ENCODE data around the gene RPS14.

DNA sequence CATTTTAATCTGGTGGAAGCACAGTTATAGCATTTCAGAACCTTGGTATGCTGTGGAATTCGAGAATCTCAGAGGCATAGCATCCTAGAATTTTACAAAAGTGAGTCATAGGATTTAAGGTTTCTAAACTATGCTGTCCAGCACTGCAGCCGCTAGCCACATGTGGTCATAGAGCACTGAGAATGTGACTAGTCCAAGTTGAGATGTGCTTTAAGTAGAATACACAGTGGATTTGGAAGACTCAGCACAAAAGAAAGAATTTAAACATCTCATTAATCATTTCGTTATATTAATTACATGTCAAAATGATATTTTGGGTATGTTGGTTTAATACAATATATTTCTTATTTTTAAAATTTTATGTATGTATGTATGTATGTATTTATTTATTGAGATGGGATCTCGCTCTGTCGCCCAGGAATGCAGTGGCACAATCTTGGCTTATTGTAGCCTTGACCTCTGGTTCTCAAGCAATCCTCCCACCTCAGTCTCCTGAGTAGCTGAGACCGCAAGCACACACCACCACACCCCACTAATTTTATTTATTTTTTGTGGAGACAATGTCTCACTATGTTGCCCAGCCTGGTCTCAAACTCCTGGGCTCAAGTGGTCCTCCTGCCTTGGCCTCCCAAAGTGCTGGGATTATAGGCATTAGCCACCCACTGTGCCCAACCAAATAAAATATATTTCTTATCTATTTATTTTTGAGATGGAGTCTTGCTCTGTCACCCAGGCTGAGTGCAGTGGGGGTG is 20.4 kb upstream of the RPS14 start:
- no peak for TF ChIP-seq EZH2 (IDR thresholded peaks at IDR 0.05; ENCODE audit: borderline replicate concordance, low read depth, low read length, poor library complexity, severe bottlenecking)
- TF ChIP-seq, protein P1, sequence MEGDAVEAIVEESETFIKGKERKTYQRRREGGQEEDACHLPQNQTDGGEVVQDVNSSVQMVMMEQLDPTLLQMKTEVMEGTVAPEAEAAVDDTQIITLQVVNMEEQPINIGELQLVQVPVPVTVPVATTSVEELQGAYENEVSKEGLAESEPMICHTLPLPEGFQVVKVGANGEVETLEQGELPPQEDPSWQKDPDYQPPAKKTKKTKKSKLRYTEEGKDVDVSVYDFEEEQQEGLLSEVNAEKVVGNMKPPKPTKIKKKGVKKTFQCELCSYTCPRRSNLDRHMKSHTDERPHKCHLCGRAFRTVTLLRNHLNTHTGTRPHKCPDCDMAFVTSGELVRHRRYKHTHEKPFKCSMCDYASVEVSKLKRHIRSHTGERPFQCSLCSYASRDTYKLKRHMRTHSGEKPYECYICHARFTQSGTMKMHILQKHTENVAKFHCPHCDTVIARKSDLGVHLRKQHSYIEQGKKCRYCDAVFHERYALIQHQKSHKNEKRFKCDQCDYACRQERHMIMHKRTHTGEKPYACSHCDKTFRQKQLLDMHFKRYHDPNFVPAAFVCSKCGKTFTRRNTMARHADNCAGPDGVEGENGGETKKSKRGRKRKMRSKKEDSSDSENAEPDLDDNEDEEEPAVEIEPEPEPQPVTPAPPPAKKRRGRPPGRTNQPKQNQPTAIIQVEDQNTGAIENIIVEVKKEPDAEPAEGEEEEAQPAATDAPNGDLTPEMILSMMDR (conservative IDR thresholded peaks at IDR 0.05; ENCODE audit: low read depth, low read length) = no peak
